Fibroblast of the aortic adventitia (primary cell): ENCODE measurements around the gene PKMYT1. TPM values are rescaled to one million over a fixed set of nuclear protein-coding genes. Genes with fewer than 3 reads are reported as not detected.

ENCODE experiments used
- DNase-seq: peaks from one replicate; pipeline ENCODE4 v3.0.0-alpha.2; 2010; ENCODE audit warnings: low read depth
- H3K4me3 ChIP-seq: 2 replicates; pipeline ENCODE4 v1.5.1; 2011; ENCODE audit warnings: low read depth, mild to moderate bottlenecking, control low read depth, low read length, moderate library complexity
- total RNA-seq: library from RNA; depleted of rRNA; stranded (reverse); fragments of >200 nt; gene quantifications from 2 replicates; pipeline ENCODE4 v1.2.3, GENCODE V29; 2012; ENCODE audit warnings: low replicate concordance
- TF ChIP-seq, protein P1 (sequence below): IDR thresholded peaks from 2 replicates; pipeline ENCODE4 v1.5.1; 2011; ENCODE audit warnings: mild to moderate bottlenecking, low read length, control low read depth, inconsistent platforms; ENCODE audit not compliant: insufficient read depth

PKMYT1 gene
- total RNA-seq, 1 donor: 24.5 TPM

DNA sequence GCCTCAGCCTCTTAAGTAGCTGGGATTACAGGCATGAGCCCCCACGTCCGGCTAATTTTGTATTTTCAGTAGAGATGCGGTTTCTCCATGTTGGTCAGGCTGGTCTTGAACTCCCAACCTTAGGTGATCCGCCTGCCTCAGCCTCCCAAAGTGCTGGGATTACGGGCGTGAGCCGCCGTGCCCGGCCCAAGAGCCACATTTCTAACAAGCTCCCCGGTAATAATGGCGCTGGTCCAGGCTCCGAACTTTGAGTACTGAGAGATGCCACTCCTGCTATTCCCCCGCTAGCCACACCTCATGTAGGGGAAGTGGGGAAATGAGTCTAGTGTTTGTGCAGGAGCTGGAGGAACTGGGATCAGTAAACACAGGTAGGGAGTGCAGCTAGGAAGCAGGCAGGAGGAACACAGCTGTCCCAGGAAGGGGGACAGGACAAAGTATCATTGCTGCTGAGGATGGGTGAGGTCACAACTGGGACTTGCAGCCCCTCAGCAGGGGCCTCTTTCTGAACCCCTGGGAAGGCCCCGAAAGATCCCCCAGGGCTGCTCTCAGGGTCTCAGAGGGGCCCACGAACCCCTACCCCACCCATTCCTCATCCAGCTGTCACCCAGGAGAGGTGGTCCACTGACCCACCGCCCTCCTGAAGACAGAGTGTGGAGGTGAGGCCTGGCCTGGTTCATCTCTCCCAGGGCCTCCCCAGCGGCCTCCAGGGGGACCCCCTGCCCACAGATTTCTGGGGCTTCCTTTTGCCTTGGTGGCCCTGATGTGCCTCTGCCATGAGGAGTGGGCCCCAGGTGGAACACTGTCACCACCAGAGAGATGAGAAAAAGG, 19.8 kb downstream of the PKMYT1 start:
- TF ChIP-seq, protein P1, sequence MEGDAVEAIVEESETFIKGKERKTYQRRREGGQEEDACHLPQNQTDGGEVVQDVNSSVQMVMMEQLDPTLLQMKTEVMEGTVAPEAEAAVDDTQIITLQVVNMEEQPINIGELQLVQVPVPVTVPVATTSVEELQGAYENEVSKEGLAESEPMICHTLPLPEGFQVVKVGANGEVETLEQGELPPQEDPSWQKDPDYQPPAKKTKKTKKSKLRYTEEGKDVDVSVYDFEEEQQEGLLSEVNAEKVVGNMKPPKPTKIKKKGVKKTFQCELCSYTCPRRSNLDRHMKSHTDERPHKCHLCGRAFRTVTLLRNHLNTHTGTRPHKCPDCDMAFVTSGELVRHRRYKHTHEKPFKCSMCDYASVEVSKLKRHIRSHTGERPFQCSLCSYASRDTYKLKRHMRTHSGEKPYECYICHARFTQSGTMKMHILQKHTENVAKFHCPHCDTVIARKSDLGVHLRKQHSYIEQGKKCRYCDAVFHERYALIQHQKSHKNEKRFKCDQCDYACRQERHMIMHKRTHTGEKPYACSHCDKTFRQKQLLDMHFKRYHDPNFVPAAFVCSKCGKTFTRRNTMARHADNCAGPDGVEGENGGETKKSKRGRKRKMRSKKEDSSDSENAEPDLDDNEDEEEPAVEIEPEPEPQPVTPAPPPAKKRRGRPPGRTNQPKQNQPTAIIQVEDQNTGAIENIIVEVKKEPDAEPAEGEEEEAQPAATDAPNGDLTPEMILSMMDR: no peak
- DNase-seq: no peak

DNA sequence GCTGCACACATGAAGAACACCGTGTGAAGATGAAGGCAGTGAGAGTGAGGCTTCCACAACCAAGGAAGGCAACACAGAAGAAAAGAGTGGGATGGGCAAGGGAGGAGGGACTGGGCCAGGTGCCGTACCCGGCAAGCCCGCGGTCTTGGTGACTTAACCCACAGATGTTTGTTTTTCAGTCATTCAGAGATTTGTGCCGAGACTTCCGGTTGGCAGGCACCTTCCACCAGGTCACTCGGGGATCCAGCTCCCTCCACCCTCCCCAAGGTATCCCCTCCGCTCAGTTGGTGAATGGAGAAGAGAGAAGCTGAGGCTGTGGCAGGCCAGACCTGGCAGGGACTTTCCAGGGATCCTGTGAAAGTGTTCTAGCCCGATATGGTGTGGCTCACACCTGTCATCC, 21.0 kb downstream of the PKMYT1 start:
- no peak for DNase-seq
- TF ChIP-seq, protein P1: no peak
- no peak overlapping the region for H3K4me3 ChIP-seq

More for the DNA sequence above, 19.8 kb downstream of the PKMYT1 start:
- H3K4me3 ChIP-seq: no peak overlapping the region

DNA sequence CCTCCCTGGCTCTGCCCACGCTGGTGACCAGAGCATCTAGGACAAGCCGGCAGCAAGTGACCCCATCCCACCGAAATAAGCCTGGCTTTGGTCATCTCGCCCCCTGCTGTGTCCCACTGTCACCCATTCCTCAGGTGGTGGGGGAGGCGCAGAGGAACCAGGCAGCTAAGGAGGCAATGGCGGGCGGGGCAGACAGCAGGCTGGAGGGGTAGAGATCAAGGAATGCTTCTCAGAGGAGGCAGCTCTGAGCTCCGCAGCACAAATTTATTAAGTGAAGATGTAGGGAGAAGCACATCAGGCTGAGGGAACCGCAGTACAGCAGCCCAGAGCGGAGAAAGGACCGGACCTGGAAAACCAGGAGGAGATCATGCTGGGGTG, 23.7 kb downstream of the PKMYT1 start:
- DNase-seq: no peak
- no peak overlapping the region for H3K4me3 ChIP-seq
- TF ChIP-seq, protein P1: no peak

GRCh38 chr16:2955779-2956578, 24.3 kb downstream of the PKMYT1 start:
- H3K4me3 ChIP-seq: no peak overlapping the region
- no peak for DNase-seq
- TF ChIP-seq, protein P1: no peak

- TF ChIP-seq, protein P1: no peak
- H3K4me3 ChIP-seq: no peak overlapping the region
- DNase-seq: no peak
Observed at GRCh38 chr16:2955438-2955778, 24.8 kb downstream of the PKMYT1 start.

DNA sequence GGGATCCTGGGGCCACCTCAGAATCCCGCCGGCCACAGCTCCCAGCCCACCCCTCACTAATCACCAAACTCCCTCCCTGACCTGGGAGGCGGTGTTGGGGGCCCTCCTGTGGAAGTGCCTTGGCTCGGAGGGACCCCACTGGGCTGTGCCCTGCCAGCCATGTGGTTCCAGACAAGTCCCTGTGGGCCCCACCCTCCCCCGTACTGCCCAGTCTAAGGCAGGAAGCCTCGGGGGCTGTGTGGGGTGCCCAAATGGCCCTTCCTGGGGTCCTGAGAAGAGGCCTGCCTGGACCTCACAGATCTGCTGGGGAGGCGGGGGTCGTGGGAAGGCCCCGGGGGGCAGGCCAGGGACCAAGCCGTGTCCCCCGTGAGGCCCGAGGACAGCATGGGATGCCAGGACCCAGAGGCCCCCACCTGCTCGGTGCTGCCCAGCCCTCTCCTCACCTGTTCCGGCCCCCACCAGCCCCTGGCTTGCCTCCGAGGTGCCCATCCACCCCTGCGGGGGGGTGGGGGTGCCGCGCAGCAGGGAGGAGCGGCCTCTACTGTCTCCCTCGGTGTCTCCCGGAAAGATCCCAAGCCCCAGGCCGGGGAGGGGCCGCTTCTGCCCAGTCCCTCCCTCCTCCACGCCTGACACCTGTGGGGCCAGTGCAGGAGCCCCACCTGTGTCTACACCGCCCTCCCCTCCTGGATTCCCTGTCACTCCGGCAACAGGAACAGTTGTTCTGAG, 25.4 kb downstream of the PKMYT1 start:
- no peak for DNase-seq
- TF ChIP-seq, protein P1: no peak
- H3K4me3 ChIP-seq: no peak overlapping the region
